ENCODE data around the gene PAX5. TPM values are rescaled to one million over a fixed set of nuclear protein-coding genes. Genes with fewer than 3 reads are reported as not detected.

PAX5 gene
- total and polyA plus RNA-seq, 2 of the 13 experiments (the other 11 are each of a cell fraction or from before 2014, with no cell fraction given): not detected

DNA sequence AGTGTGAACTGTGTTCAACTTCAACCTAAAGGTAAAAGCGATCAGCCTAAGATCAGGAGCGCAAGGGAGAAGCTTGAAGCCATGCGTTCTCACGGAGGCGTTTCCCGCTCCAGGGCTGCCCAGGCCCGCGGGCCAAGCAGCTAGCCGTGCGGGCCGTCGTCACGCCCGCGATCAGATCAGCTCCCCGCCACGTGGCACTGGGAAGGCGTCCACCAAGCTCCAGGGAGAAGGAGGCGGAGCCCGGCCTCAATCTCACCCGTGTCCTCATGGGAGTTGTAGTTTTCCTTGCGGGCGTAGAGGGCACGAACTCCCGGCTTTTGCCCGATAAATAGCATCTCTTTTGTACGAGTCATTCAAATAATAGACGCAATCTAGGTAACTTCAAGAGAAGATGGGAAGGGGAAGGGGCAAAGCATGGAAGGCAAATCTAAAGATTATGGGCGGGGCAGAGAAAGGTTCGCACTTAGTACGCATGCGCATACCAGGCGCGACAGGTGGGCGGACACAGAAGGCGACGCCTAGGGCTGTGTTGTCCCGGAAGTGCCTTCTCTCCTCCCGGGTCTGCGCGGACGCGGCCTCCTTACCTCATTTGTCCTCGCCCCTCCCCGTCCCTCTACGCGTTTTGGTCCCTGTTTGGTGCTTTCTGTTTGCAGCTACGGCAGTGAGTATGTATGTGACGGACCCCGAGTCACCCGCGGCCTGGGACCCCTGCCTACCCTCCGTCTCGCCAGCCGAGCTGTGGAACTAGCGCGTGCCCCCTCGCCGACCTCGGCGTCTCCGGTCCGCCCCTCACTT lies 45.5 kb upstream of the PAX5 start (continued):
- TF ChIP-seq, protein P1, sequence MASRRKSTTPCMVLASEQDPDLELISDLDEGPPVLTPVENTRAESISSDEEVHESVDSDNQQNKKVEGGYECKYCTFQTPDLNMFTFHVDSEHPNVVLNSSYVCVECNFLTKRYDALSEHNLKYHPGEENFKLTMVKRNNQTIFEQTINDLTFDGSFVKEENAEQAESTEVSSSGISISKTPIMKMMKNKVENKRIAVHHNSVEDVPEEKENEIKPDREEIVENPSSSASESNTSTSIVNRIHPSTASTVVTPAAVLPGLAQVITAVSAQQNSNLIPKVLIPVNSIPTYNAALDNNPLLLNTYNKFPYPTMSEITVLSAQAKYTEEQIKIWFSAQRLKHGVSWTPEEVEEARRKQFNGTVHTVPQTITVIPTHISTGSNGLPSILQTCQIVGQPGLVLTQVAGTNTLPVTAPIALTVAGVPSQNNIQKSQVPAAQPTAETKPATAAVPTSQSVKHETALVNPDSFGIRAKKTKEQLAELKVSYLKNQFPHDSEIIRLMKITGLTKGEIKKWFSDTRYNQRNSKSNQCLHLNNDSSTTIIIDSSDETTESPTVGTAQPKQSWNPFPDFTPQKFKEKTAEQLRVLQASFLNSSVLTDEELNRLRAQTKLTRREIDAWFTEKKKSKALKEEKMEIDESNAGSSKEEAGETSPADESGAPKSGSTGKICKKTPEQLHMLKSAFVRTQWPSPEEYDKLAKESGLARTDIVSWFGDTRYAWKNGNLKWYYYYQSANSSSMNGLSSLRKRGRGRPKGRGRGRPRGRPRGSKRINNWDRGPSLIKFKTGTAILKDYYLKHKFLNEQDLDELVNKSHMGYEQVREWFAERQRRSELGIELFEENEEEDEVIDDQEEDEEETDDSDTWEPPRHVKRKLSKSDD (CRISPR knock-in tag; IDR thresholded peaks at IDR 0.05; ENCODE audit: low read depth): peak; percentile 96
- no peak for TF ChIP-seq ZNF850 (CRISPR knock-in tag; conservative IDR thresholded peaks at IDR 0.05)
- peak; percentile 97 for TF ChIP-seq ZNF564 (CRISPR knock-in tag; IDR thresholded peaks at IDR 0.05)
- TF ChIP-seq ZNF382 (CRISPR knock-in tag; IDR thresholded peaks at IDR 0.05; ENCODE audit: borderline replicate concordance): no peak
- TF ChIP-seq KLF16 (CRISPR knock-in tag; IDR thresholded peaks at IDR 0.05): peak; percentile 97 to 99
- TF ChIP-seq, protein P2, sequence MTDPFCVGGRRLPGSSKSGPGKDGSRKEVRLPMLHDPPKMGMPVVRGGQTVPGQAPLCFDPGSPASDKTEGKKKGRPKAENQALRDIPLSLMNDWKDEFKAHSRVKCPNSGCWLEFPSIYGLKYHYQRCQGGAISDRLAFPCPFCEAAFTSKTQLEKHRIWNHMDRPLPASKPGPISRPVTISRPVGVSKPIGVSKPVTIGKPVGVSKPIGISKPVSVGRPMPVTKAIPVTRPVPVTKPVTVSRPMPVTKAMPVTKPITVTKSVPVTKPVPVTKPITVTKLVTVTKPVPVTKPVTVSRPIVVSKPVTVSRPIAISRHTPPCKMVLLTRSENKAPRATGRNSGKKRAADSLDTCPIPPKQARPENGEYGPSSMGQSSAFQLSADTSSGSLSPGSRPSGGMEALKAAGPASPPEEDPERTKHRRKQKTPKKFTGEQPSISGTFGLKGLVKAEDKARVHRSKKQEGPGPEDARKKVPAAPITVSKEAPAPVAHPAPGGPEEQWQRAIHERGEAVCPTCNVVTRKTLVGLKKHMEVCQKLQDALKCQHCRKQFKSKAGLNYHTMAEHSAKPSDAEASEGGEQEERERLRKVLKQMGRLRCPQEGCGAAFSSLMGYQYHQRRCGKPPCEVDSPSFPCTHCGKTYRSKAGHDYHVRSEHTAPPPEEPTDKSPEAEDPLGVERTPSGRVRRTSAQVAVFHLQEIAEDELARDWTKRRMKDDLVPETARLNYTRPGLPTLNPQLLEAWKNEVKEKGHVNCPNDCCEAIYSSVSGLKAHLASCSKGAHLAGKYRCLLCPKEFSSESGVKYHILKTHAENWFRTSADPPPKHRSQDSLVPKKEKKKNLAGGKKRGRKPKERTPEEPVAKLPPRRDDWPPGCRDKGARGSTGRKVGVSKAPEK (CRISPR knock-in tag; IDR thresholded peaks at IDR 0.05; ENCODE audit: borderline replicate concordance): peak; percentile 42; the same call in 1 of the 2 replicates
- TF ChIP-seq ZNF7 (CRISPR knock-in tag; IDR thresholded peaks at IDR 0.05): peak; percentile 45; the same call in 1 of the 2 replicates
- TF ChIP-seq, protein P3, sequence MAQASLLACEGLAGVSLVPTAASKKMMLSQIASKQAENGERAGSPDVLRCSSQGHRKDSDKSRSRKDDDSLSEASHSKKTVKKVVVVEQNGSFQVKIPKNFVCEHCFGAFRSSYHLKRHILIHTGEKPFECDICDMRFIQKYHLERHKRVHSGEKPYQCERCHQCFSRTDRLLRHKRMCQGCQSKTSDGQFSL (CRISPR knock-in tag; IDR thresholded peaks at IDR 0.05): peak; percentile 72; the same call in 1 of the 2 replicates
- TF ChIP-seq, protein P4, sequence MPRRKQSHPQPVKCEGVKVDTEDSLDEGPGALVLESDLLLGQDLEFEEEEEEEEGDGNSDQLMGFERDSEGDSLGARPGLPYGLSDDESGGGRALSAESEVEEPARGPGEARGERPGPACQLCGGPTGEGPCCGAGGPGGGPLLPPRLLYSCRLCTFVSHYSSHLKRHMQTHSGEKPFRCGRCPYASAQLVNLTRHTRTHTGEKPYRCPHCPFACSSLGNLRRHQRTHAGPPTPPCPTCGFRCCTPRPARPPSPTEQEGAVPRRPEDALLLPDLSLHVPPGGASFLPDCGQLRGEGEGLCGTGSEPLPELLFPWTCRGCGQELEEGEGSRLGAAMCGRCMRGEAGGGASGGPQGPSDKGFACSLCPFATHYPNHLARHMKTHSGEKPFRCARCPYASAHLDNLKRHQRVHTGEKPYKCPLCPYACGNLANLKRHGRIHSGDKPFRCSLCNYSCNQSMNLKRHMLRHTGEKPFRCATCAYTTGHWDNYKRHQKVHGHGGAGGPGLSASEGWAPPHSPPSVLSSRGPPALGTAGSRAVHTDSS (CRISPR knock-in tag; conservative IDR thresholded peaks at IDR 0.05): no peak
- no peak for TF ChIP-seq NPAS2 (CRISPR knock-in tag; IDR thresholded peaks at IDR 0.05; ENCODE audit: borderline replicate concordance)
- TF ChIP-seq ZNF672 (CRISPR knock-in tag; IDR thresholded peaks at IDR 0.05): no peak
- peak; percentile 73; the same call in 1 of the 2 replicates for TF ChIP-seq GFI1 (CRISPR knock-in tag; IDR thresholded peaks at IDR 0.05; ENCODE audit: borderline replicate concordance)
- TF ChIP-seq ZNF619 (CRISPR knock-in tag; IDR thresholded peaks at IDR 0.05): 0 out of 2 replicates have a peak, but pooled peaks have one; percentile 76
- peak; percentile 48; the same call in 1 of the 2 replicates for TF ChIP-seq MTA1 (CRISPR knock-in tag; IDR thresholded peaks at IDR 0.05; ENCODE audit: borderline replicate concordance)
- peak; percentile 97 for TF ChIP-seq ZBTB7A (CRISPR knock-in tag; IDR thresholded peaks at IDR 0.05)
- peak; percentile 89; the same call in 1 of the 2 replicates for TF ChIP-seq ZNF816 (CRISPR knock-in tag; IDR thresholded peaks at IDR 0.05; ENCODE audit: borderline replicate concordance)
- TF ChIP-seq, protein P5, sequence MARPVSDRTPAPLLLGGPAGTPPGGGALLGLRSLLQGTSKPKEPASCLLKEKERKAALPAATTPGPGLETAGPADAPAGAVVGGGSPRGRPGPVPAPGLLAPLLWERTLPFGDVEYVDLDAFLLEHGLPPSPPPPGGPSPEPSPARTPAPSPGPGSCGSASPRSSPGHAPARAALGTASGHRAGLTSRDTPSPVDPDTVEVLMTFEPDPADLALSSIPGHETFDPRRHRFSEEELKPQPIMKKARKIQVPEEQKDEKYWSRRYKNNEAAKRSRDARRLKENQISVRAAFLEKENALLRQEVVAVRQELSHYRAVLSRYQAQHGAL (CRISPR knock-in tag; IDR thresholded peaks at IDR 0.05; ENCODE audit: not compliant biosample characterization): peak; percentile 98
- TF ChIP-seq POLR2AphosphoS5 (IDR thresholded peaks at IDR 0.05; ENCODE audit: low read depth, low read length): peak; percentile 72
- TF ChIP-seq JARID2 (CRISPR knock-in tag; IDR thresholded peaks at IDR 0.05; ENCODE audit: insufficient replicate concordance): peak; percentile 97
- TF ChIP-seq ZNF878 (CRISPR knock-in tag; IDR thresholded peaks at IDR 0.05): peak; percentile 100

All from HepG2 (cell line).